HG03565 (cell line): ENCODE data around the gene MYH16.
"Not testable (repeated sequence)": the region's sequence is repeated elsewhere in the genome, so short reads cannot be mapped to it uniquely, and the experiment has no call there.

Experiments used
- ATAC-seq: cut with Tn5 transposase; IDR thresholded peaks from one replicate; pipeline ENCODE4 v1.9.1; 2021; ENCODE audit warnings: mild to moderate bottlenecking, moderate library complexity; ENCODE audit not compliant: unreplicated experiment

The MYH16 gene

GRCh38 chr7:99272476-99273045 is at the start of gene MYH16:
Gene MYH16, plus strand, starts transcription at chr7:99272839.
- ATAC-seq: no peak

DNA sequence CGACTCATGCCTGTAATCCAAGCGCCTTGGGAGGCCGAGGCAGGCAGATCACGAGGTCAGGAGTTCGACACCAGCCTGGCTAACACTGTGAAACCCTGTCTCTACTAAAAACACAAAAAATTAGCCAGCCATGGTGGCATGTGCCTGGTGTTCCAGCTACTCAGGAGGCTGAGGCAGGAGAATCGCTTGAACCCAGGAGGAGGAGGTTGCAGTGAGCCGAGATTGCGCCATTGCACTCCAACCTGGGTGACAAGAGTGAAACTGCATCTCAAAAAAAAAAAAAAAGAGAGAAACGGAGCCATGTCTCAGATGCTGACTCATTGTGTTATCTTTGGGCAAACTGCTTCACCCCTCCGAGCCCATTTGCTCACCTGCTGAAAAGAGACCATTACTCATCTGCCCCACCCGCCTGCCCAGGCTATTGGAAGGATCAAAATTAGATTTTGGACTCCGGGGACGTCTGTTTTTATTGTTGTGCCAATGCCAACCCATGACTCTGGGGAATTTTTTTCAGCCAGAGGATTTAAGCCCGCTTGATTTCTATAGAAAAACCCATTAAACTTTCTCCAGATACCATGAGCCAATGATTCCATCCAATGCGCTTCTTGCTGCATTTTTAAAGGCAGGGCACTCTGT is 48.3 kb upstream of the MYH16 start:
- not testable (repeated sequence) for ATAC-seq

GRCh38 chr7:99224899-99225265 is 47.8 kb upstream of the MYH16 start:
- ATAC-seq: no peak

DNA sequence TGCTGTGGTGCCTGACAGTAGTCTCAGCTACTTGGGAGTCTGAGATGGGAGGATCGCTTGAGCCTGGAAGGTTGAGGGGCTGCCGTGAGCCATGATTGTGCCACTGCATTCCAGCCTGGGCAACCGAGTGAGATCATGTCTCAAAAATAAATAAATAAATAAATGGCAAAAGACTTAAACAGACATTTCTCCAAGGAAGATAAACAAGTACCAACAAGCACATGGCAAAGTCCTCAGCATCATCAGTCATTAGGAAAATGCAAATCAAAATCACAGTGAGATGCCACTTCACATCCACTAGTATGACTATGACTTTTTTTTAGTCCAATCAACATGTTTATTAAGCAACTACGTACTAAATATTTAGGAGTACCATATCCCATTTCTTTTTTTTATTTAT is 43.4 kb upstream of the MYH16 start:
- ATAC-seq: no peak

- ATAC-seq: no peak
These were observed 40.4 kb upstream of the MYH16 start for GRCh38 chr7:99232082-99232770.

DNA sequence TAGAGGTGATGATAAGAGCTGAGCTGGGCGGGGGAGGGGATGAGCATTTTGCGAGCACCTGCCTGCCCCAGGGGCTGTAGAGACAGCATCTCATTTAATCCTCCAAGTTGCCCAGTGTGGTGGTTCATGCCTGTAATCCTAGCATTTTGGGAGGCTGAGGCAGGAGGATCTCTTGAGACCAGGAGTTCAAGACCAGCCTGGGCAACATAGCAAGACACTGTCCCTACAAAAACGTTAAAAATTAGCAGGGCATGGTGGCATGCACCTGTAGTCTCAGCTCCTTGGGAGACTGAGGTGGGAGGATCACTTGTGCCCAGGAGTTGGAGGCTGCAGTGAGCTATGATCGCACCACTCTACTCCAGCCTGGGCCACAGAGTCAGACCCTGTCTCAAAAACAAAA is 39.7 kb upstream of the MYH16 start:
- not testable (repeated sequence) for ATAC-seq

DNA sequence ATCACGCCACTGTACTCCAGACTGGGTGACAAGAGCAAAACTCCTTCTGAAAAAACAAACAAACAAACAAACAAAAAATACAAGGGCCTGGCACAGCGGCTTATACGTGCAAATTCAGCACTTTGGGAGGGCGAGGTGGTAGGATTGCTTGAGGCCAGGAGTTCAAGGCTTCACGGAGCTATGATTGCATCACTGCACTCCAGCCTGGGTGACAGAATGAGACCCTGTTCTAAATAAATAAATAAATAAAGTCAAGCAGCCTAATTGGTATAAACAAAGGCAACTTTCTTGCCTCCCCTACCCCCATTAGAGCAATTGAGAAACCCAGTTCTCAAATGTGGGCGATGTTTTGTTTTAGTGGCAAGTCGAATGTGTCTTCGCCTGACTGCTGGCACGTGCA is 38.5 kb upstream of the MYH16 start:
- no peak for ATAC-seq

DNA sequence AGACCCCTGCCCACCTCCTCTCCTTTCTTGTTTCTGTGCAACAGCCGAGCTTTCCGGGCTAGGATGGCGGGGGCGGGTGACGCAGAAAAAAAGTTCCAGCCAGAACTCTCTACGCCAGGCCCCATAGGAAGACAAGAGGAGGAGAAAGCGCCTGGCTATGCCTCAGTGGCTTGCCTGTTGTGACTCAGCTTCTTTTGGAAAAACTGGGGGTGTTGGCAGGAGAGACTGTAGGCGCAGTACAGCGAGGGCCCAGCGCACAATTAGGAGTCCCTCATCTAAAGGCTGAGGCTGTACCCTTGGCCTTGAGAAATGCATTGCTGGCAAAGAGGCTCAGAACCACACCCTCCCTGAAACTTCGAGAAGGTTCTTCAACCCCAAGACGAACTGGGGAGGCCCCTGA is 36.7 kb upstream of the MYH16 start:
- ATAC-seq: no peak

DNA sequence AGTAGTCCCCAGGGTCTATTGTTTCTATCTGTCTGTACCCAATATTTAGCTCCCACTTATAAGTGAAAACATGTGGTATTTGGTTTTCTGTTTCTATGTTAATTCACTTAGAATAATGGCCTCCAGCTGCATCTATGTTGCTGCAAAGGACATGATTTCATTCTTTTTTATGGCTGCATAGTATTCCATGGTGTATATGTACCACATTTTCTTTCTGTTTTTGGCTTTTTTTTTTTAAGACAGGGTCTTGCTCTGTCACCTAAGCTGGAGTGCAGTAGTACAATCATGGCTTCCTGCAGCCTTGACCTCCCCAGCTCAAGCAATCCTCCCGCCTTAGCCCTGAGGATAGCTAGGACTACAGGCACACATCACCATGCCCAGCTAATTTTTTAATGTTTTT is 34.8 kb upstream of the MYH16 start:
- not testable (repeated sequence) for ATAC-seq

DNA sequence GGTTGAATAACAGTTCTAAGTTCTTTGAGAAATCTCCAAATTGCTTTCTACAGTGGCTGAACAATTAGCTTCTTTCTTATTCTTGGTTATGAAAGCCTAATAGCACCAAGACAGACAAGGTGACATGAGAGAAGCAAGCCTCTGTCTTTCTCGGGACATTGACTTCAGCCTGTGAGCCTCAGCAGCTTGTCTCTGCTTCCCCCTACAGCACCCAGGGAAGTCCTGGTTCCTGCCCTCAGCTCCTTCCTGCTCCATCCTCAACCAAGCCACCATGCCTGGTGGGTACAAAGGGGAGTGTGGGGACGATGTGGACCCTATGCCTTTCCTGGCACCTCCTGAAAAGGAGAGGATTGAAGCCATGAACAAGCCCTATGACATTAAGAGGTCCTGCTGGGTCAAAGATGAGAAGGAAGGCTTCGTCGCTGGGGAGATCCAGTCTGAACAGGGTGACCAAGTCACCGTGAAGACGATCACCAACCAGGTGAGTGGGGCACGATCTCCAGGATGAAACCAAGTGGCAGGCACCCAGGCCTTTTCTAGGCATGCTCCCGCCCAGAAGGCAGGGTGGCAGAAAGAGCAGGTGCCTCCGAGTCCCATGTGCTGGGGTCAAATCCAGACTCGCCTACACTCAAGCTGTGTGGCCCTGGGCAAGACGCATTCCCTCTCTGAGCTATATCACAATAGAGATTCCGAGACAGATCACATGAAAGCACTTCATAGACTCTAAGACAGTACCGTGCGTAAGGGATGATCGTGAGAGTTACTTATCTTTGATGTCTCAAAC is 33.9 kb upstream of the MYH16 start:
- no peak for ATAC-seq

DNA sequence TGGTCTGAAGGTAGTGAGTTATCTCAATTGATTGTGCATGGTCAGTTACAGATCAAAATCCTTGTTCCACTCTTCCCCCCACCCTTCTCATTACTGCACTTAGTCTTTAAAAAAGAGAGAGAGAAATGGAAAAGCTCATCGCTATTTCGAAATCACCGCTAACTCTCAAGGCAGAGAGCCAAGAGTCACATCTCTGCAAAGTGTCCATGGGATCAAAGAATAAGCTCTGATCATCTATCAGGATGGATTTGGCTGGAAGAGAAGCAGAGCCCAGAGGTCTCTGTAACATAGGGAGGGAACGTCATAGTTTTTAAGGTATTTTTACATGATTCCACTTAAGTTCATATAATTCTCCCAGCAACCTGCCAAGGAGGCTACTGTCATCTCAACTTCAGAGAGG is 30.0 kb upstream of the MYH16 start:
- no peak for ATAC-seq

GRCh38 chr7:99243751-99244337 is 28.8 kb upstream of the MYH16 start:
- no peak for ATAC-seq

GRCh38 chr7:99244939-99245338 is 27.7 kb upstream of the MYH16 start:
- ATAC-seq: no peak

GRCh38 chr7:99248391-99249095 is 24.1 kb upstream of the MYH16 start:
- no peak for ATAC-seq

- ATAC-seq: no peak
These were observed 22.6 kb upstream of the MYH16 start for GRCh38 chr7:99249985-99250575.

DNA sequence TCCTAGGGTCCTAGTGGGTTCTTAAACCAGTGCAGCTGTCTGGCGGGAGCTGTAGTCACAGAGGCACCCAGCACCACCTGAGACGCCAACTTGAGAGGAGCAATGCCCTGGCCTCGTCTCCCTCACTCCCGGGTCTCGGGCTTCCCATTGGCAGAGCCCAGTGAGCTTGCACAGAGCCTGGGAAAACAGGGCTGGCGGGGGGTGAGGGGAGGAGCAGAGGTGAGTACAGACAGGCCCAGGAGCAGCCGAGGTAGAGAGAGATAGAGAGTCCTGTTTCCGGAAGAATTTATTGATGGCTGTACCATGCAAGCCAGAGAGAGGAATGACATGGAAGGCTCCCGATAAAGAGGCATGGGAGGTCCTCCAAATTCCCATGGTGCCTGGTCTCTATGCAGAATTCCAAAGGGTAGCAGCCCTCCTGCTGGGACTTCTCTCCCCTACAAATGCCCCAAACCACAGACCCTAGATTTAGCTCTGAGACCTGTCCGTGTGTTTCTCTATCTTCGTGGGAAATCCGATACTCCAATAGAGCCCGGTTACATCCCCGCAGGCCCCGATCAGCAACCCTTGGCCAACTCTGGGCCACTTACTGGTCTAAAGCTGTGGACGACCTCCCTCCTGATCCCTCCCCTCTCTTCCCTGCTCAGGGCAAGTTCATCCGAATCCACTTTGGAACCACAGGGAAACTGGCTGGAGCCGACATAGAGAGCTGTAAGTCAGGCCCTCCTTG is 20.3 kb upstream of the MYH16 start:
- ATAC-seq: no peak

DNA sequence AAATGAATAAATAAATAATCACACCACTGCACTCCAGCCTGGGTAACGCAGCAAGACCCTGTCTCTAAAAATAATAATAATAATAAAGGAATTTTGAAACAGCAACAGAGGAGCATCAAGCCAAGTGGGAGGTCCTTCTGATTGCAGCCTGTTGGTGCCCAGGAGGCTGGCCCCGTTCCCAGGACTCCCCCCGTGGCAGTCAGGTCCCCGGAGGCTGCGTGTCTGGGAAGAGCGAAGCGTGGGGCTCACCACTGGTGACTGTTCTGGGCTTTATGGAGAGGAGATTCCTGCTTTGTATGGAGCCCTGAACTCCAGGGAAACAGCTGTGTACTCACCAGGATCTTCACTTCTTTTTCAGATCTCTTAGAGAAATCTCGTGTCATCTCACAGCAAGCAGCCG is 19.3 kb upstream of the MYH16 start:
- ATAC-seq: no peak

- no peak for ATAC-seq
These were observed 18.2 kb upstream of the MYH16 start for GRCh38 chr7:99254390-99254789.

- no peak for ATAC-seq
These were observed 17.2 kb upstream of the MYH16 start for GRCh38 chr7:99255463-99255862.

DNA sequence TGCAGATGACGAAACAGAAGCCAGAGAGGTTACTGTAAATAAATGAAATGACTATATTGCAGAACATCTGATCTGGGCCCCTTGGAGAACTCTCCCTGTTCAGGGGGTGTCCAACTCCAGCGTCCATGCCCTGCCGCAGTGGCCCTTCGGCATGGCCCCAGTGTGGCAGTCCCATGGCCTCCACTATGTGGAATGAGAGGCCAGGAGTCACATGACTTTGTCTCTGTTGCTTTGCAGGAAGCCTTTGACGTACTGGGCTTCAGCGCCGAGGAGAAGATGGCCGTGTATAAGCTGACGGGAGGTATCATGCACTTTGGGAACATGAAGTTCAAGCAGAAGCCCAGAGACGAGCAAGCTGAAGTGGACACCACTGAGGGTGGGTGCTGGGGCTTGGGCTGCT is 15.6 kb upstream of the MYH16 start:
- ATAC-seq: no peak
